Esophagus muscularis mucosa (tissue), 4 donors: ENCODE data around the gene MRPS27. TPM values are rescaled to one million over a fixed set of nuclear protein-coding genes. Genes with fewer than 3 reads are reported as not detected.
"Not testable (repeated sequence)": the region's sequence is repeated elsewhere in the genome, so short reads cannot be mapped to it uniquely, and the experiment has no call there.

Experiments used
- DNase-seq: peaks from one replicate; pipeline ENCODE4 v3.0.0-alpha.2; 2017; ENCODE audit errors: extremely low spot score
- H3K27ac ChIP-seq, 4 donors: fragments of 200-600 bp; sonication (generic); replicated peaks in 1 of 4; 1 replicate in 3 of 4; 2 replicates in 1 of 4; pipeline ENCODE4 v1.5.1; 2016 to 2019; ENCODE audit warnings: mild to moderate bottlenecking in 1 of 4
- H3K27me3 ChIP-seq, 4 donors: fragments of 200-600 bp; sonication (generic); one replicate each; pipeline versions ENCODE4 v1.5.1 to v1.6.0; 2016 to 2019
- H3K36me3 ChIP-seq, 4 donors: fragments of 200-600 bp; sonication (generic); one replicate each; pipeline ENCODE4 v1.5.1; 2016 to 2019
- H3K4me1 ChIP-seq, 4 donors: fragments of 200-600 bp; sonication (generic); one replicate each; pipeline ENCODE4 v1.5.1; 2016 to 2019
- H3K4me3 ChIP-seq, 4 donors: fragments of 200-600 bp; sonication (generic); 1 replicate in 2 of 4; 2 replicates in 2 of 4; pipeline ENCODE4 v1.5.1; 2016 to 2019; ENCODE audit warnings: mild to moderate bottlenecking in 4 of 4, moderate library complexity in 1 of 4
- H3K9me3 ChIP-seq, 4 donors: fragments of 200-600 bp; sonication (generic); 1 replicate in 3 of 4; 2 replicates in 1 of 4; pipeline ENCODE4 v1.5.1; 2016 to 2019
- CTCF ChIP-seq, 3 experiments: fragments of 200-600 bp in 2 of 3; fragments of 450-650 bp in 1 of 3; sonication (generic) in 2 of 3; IDR thresholded peaks; one replicate each; pipeline ENCODE4 v1.5.1; 2017 to 2019; ENCODE audit warnings: antibody characterized with exemption in 3 of 3, mild to moderate bottlenecking in 2 of 3, moderate library complexity in 1 of 3
- EP300 ChIP-seq: sonication (generic); formaldehyde crosslinking; IDR thresholded peaks from one replicate; pipeline ENCODE4 v1.6.1; 2017; ENCODE audit warnings: antibody characterized with exemption
- POLR2A ChIP-seq: fragments of 450-650 bp; IDR thresholded peaks from one replicate; pipeline ENCODE4 v1.6.1; 2017; ENCODE audit warnings: antibody characterized with exemption, moderate library complexity, mild to moderate bottlenecking, low read depth
- POLR2AphosphoS5 ChIP-seq, 2 donors: sonication (generic); formaldehyde crosslinking; IDR thresholded peaks; one replicate each; pipeline ENCODE4 v1.6.1; 2017; ENCODE audit warnings: antibody characterized with exemption in 2 of 2
- WGBS: methylation state at CpG from one replicate; pipeline ENCODE4 v1.1.5; 2018; 5-methylcytosine and 5-hydroxymethylcytosine counted together
- intact Hi-C: fragments of 100-400 bp; cut with DNase I; formaldehyde crosslinking; loops from one replicate; pipeline ENCODE4 v1.15.1; 2023
- total RNA-seq, 4 donors: library from RNA; depleted of rRNA; stranded (reverse); fragments of >200 nt; gene quantifications; one replicate each; pipeline versions ENCODE4 v1.1.0 to v1.2.1, GENCODE V29; 2016

Gene MRPS27
- total RNA-seq, 4 donors from 2014 or later = 38.6 to 53.5 (median 45.7) TPM

- intact Hi-C loops = loop anchor here (10.0 kb wide), 2 partner anchors 117 to 407 kb away; no protein-coding TSS in a partner anchor
- Histone ChIP-seq H3K9me3 (no peaks in the 10 kb centered on the region), H3K4me1 (peaks cover 4 to 42% (median 22%) of the 10 kb centered on the region in 4 donors), H3K27me3 (no peaks in the 10 kb centered on the region), H3K27ac (no peak overlapping the region), H3K36me3 (peaks cover 0 to 5% (median 0%) of the 10 kb centered on the region in 4 donors), H3K4me3 (no peak overlapping the region)
- DNase-seq = no peak
- TF ChIP-seq EP300 (no peak), CTCF (IDR thresholded peaks at IDR 0.05) (no peak), POLR2A (no peak), POLR2AphosphoS5 (IDR thresholded peaks at IDR 0.05) (no peak)
- WGBS = 80% methylated on average over 3 of the region's 3 CpGs
These were observed 17.9 kb downstream of the MRPS27 start for GRCh38 chr5:72302171-72302570.

GRCh38 chr5:72301557-72301956 is 18.5 kb downstream of the MRPS27 start:
- Histone ChIP-seq H3K27me3 (no peaks in the 10 kb centered on the region), H3K9me3 (no peaks in the 10 kb centered on the region), H3K4me3 (no peak overlapping the region), H3K4me1 (peaks cover 0 to 37% (median 17%) of the 10 kb centered on the region in 4 donors), H3K27ac (no peak overlapping the region), H3K36me3 (peaks cover 0 to 5% (median 0%) of the 10 kb centered on the region in 4 donors)
- intact Hi-C loops = loop anchor here (10.0 kb wide), 2 partner anchors 117 to 407 kb away; no protein-coding TSS in a partner anchor
- 90% methylated on average over 6 of the region's 6 CpGs for WGBS
- no peak for DNase-seq
- TF ChIP-seq CTCF (IDR thresholded peaks at IDR 0.05) (no peak), EP300 (no peak), POLR2AphosphoS5 (IDR thresholded peaks at IDR 0.05) (no peak), POLR2A (no peak)

GRCh38 chr5:72300590-72301339 is 19.3 kb downstream of the MRPS27 start:
- Histone ChIP-seq H3K9me3 (no peaks in the 10 kb centered on the region), H3K4me3 (no peak overlapping the region), H3K4me1 (peaks cover 0 to 30% (median 11%) of the 10 kb centered on the region in 4 donors), H3K36me3 (peaks cover 0 to 6% (median 2%) of the 10 kb centered on the region in 4 donors), H3K27ac (no peak overlapping the region), H3K27me3 (no peaks in the 10 kb centered on the region)
- 63% methylated on average over 1 of the region's 1 CpG for WGBS
- intact Hi-C loops = loop anchor here (10.0 kb wide), 2 partner anchors 116 to 406 kb away; no protein-coding TSS in a partner anchor
- no peak for TF ChIP-seq EP300
- TF ChIP-seq POLR2A = no peak
- TF ChIP-seq POLR2AphosphoS5 (IDR thresholded peaks at IDR 0.05) = no peak
- no peak for TF ChIP-seq CTCF (IDR thresholded peaks at IDR 0.05)
- no peak for DNase-seq

- Histone ChIP-seq H3K27ac (no peak overlapping the region), H3K36me3 (peaks cover 0 to 11% (median 3%) of the 10 kb centered on the region in 4 donors), H3K9me3 (no peaks in the 10 kb centered on the region), H3K4me3 (no peak overlapping the region), H3K4me1 (peaks cover 2 to 18% (median 9%) of the 10 kb centered on the region in 4 donors), H3K27me3 (no peaks in the 10 kb centered on the region)
- DNase-seq = no peak
- intact Hi-C loops = no loop called here
- 95% methylated on average over 5 of the region's 5 CpGs for WGBS
- no peak for TF ChIP-seq EP300
- no peak for TF ChIP-seq POLR2A
- no peak for TF ChIP-seq POLR2AphosphoS5 (IDR thresholded peaks at IDR 0.05)
These were observed 21.3 kb downstream of the MRPS27 start for GRCh38 chr5:72298711-72299110.

- intact Hi-C loops, H3K27me3 ChIP-seq, H3K4me3 ChIP-seq, H3K27ac ChIP-seq, DNase-seq, H3K9me3 ChIP-seq: not testable (repeated sequence)
- peaks cover 6 to 24% (median 12%) of the 10 kb centered on the region in 4 donors for H3K4me1 ChIP-seq
- WGBS = 97% methylated on average over 3 of the region's 3 CpGs
- H3K36me3 ChIP-seq = peaks cover 0 to 11% (median 3%) of the 10 kb centered on the region in 4 donors
These were observed 21.9 kb downstream of the MRPS27 start for GRCh38 chr5:72298136-72298535.
